SU-DHL-6 (cell line): ENCODE results near the gene REELD1.

Experiments used
- EZH2phosphoT487 ChIP-seq: fragments of 200-600 bp; sonication (generic), shearing (Covaris generic); conservative IDR thresholded peaks from 2 replicates; pipeline ENCODE4 v1.6.1; 2018; ENCODE audit warnings: mild to moderate bottlenecking, antibody characterized with exemption, low read length, moderate library complexity, mixed read lengths
- TF ChIP-seq, protein P1 (sequence below): fragments of 200-600 bp; sonication (generic); IDR thresholded peaks from one replicate; pipeline ENCODE4 v1.5.1; 2017; ENCODE audit warnings: antibody characterized with exemption, mild to moderate bottlenecking, low read length, moderate library complexity; ENCODE audit not compliant: insufficient read depth, poor library complexity, severe bottlenecking

DNA sequence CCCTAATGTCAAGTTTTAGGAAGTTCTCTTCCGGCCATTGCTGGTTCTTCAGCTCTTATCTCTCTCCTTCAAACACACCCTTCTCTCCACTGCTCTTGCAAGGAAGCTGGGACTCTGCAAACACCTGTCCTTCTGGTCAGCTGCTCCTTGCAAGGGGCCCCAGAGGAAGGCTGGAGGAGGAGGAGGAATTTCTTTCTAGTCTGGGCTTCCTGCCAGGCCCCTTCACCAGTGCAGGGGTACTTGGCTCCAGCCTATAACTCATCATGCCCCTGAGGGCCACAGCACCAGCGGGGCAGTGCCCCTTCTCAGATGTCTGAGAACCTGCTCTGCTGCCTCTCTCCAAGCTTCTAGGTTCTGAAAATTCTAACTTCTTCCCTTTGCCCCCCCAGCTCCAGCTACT, 46.7 kb downstream of the REELD1 start:
- TF ChIP-seq, protein P1, sequence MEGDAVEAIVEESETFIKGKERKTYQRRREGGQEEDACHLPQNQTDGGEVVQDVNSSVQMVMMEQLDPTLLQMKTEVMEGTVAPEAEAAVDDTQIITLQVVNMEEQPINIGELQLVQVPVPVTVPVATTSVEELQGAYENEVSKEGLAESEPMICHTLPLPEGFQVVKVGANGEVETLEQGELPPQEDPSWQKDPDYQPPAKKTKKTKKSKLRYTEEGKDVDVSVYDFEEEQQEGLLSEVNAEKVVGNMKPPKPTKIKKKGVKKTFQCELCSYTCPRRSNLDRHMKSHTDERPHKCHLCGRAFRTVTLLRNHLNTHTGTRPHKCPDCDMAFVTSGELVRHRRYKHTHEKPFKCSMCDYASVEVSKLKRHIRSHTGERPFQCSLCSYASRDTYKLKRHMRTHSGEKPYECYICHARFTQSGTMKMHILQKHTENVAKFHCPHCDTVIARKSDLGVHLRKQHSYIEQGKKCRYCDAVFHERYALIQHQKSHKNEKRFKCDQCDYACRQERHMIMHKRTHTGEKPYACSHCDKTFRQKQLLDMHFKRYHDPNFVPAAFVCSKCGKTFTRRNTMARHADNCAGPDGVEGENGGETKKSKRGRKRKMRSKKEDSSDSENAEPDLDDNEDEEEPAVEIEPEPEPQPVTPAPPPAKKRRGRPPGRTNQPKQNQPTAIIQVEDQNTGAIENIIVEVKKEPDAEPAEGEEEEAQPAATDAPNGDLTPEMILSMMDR, result no peak
- no peak for TF ChIP-seq EZH2phosphoT487
